PC-3 (cell line): ENCODE measurements around the gene LINC00305. TPM values are rescaled to one million over a fixed set of nuclear protein-coding genes. Genes with fewer than 3 reads are reported as not detected.

Experiments used
- ATAC-seq: fragments of 200-7000 bp; cut with Tn5 transposase; 2 replicates; pipeline ENCODE4 v1.9.1; 2020; ENCODE audit warnings: mild to moderate bottlenecking, moderate library complexity
- BruUV-seq: library from RNA; stranded (reverse); fragments of 400-500 nt; replicated peaks from 2 replicates; lab custom pipeline; 2021; lab: Mats Ljungman, UMichigan
- CTCF ChIA-PET: fragments of 300-600 bp; sonication (Branson Sonifier 250); formaldehyde crosslinking; loops from one replicate; lab custom pipeline; 2022; ENCODE audit warnings: antibody characterized with exemption; lab: Charles Lee
- POLR2A ChIA-PET: fragments of 300-600 bp; sonication (Branson Sonifier 250); formaldehyde crosslinking; loops from one replicate; lab custom pipeline; 2022; ENCODE audit warnings: antibody characterized with exemption; ENCODE audit not compliant: unreplicated experiment; lab: Charles Lee
- DNase-seq: peaks from one replicate; pipeline ENCODE4 v3.0.0-alpha.2; 2015
- H2AFZ ChIP-seq: fragments of 300-600 bp; sonication (generic); 2 replicates; pipeline ENCODE4 v1.6.0; 2016; ENCODE audit warnings: antibody characterized with exemption, low read length
- H3F3A ChIP-seq: fragments of 300-600 bp; sonication (generic); one replicate; pipeline ENCODE4 v1.6.0; 2017; ENCODE audit warnings: antibody characterized with exemption, low read length, control low read depth, mild to moderate bottlenecking; ENCODE audit not compliant: unreplicated experiment
- H3K27ac ChIP-seq: fragments of 300-600 bp; sonication (generic); 2 replicates; pipeline ENCODE4 v1.5.1; 2016; ENCODE audit warnings: mild to moderate bottlenecking, low read length
- H3K27me3 ChIP-seq: fragments of 300-600 bp; sonication (generic); 2 replicates; pipeline ENCODE4 v1.6.1; 2016; ENCODE audit warnings: low read length, mixed read lengths
- H3K36me3 ChIP-seq: fragments of 300-600 bp; sonication (generic); 2 replicates; pipeline ENCODE4 v1.6.1; 2016; ENCODE audit warnings: low read depth, mixed run types, low read length, mixed read lengths
- H3K4me1 ChIP-seq: fragments of 300-600 bp; sonication (generic); 2 replicates; pipeline ENCODE4 v1.5.1; 2016; ENCODE audit warnings: low read length; ENCODE audit not compliant: insufficient read depth
- H3K4me2 ChIP-seq: fragments of 300-600 bp; sonication (generic); 2 replicates; pipeline ENCODE4 v1.6.0; 2016; ENCODE audit warnings: low read length
- H3K4me3 ChIP-seq: fragments of 300-600 bp; sonication (generic); 2 replicates; pipeline ENCODE4 v1.5.1; 2016; ENCODE audit warnings: mild to moderate bottlenecking, low read length, mixed read lengths
- H3K79me2 ChIP-seq: fragments of 300-600 bp; sonication (generic); 2 replicates; pipeline ENCODE4 v1.6.1; 2017; ENCODE audit warnings: low read length, mixed read lengths
- H3K9ac ChIP-seq: fragments of 300-600 bp; sonication (generic); 2 replicates; pipeline ENCODE4 v1.6.0; 2016; ENCODE audit warnings: mild to moderate bottlenecking, low read length
- H3K9me2 ChIP-seq: fragments of 300-600 bp; sonication (generic); replicated peaks from 2 replicates; pipeline ENCODE4 v1.6.1; 2016; ENCODE audit warnings: mixed run types, low read length, mixed read lengths
- H3K9me3 ChIP-seq: fragments of 300-600 bp; sonication (generic); 2 replicates; pipeline ENCODE4 v1.6.1; 2016; ENCODE audit warnings: low read length, mixed read lengths
- H4K20me1 ChIP-seq: fragments of 300-600 bp; sonication (generic); 2 replicates; pipeline ENCODE4 v1.6.1; 2016; ENCODE audit warnings: low read length, mixed read lengths
- CTCF ChIP-seq: fragments of 300-600 bp; sonication (generic); conservative IDR thresholded peaks from 2 replicates; pipeline ENCODE4 v1.5.1; 2017; ENCODE audit warnings: antibody characterized with exemption, low read depth, mild to moderate bottlenecking, low read length
- EZH2 ChIP-seq: fragments of 300-600 bp; sonication (generic); IDR thresholded peaks from one replicate; pipeline ENCODE4 v1.6.1; 2017; ENCODE audit warnings: antibody characterized with exemption, mild to moderate bottlenecking, low read length; ENCODE audit not compliant: unreplicated experiment
- EZH2phosphoT487 ChIP-seq: fragments of 300-600 bp; sonication (generic); IDR thresholded peaks from 2 replicates; pipeline ENCODE4 v1.6.1; 2018; ENCODE audit warnings: mild to moderate bottlenecking, antibody characterized with exemption, low read length, borderline replicate concordance
- intact Hi-C: fragments of 100-400 bp; cut with micrococcal nuclease; formaldehyde crosslinking; loops from 2 replicates; pipeline ENCODE4 v1.9.0; 2023
- total RNA-seq: library from RNA; depleted of rRNA; stranded (reverse); fragments of >200 nt; gene quantifications from 2 replicates; pipeline ENCODE4 v1.2.3, GENCODE V29; 2014; rRNA removed

Gene LINC00305
- total RNA-seq, 1 experiment from 2014 or later, result not detected

- H3K9me2 ChIP-seq, result no peaks in the 10 kb centered on the region
- TF ChIP-seq EZH2, result no peak
- TF ChIP-seq EZH2phosphoT487, result no peak
- no peak for TF ChIP-seq CTCF
- no peak overlapping the region for H2AFZ ChIP-seq
- no peaks in the 10 kb centered on the region for H3K9me3 ChIP-seq
- H3K9ac ChIP-seq, result no peak overlapping the region
- CTCF ChIA-PET, result no interaction called here
- H3K4me2 ChIP-seq, result no peak overlapping the region
- peaks cover 63% of the 10 kb centered on the region for H3K27me3 ChIP-seq
- H4K20me1 ChIP-seq, result no peaks in the 10 kb centered on the region
- H3K36me3 ChIP-seq, result no peaks in the 10 kb centered on the region
- H3K27ac ChIP-seq, result no peak overlapping the region
- BruUV-seq, result no TSS peak
- H3F3A ChIP-seq, result no peaks in the 10 kb centered on the region
- DNase-seq, result no peak
- H3K79me2 ChIP-seq, result no peaks in the 10 kb centered on the region
- no peak for ATAC-seq
- POLR2A ChIA-PET, result no interaction called here
- intact Hi-C loops, result no loop called here
- no peak overlapping the region for H3K4me3 ChIP-seq
- no peaks in the 10 kb centered on the region for H3K4me1 ChIP-seq
Observed at GRCh38 chr18:64031411-64031810, 117.5 kb downstream of the LINC00305 start.

Other genes with a start within 250 kb of the LINC00305 start
- 0.69 TPM in 1 of 2 replicates, not detected in the other for gene SERPINB10, start 241.1 kb downstream of the LINC00305 start, total RNA-seq
- gene HMSD, start 199.8 kb downstream of the LINC00305 start, total RNA-seq, result 0.12 and 0.40 TPM in 2 replicates
- gene SERPINB8, start 179.0 kb downstream of the LINC00305 start, total RNA-seq, result 21.1 and 24.1 TPM in 2 replicates